ENCODE measurements around the gene ARL5A.

- no peak for TF ChIP-seq POLR2A (IDR thresholded peaks at IDR 0.05; ENCODE audit: low read depth)
- no peak for TF ChIP-seq POLR2AphosphoS5 (IDR thresholded peaks at IDR 0.05)
- TF ChIP-seq CTCF (IDR thresholded peaks at IDR 0.05): no peak
- TF ChIP-seq EP300 (IDR thresholded peaks at IDR 0.05): no peak
Observed at GRCh38 chr2:151816843-151817242, 11.4 kb downstream of the ARL5A start.

All from esophagus muscularis mucosa (tissue), 4 donors.